COLO668 (cell line): Measurements from ENCODE around the gene APBB2.
"Not testable (repeated sequence)": the region's sequence is repeated elsewhere in the genome, so short reads cannot be mapped to it uniquely, and the experiment has no call there.

Experiments
- DNase-seq: peaks from one replicate; lab custom pipeline; 2025; ENCODE audit not compliant: unreplicated experiment; lab: John Stamatoyannopoulos, UW

The APBB2 gene

DNA sequence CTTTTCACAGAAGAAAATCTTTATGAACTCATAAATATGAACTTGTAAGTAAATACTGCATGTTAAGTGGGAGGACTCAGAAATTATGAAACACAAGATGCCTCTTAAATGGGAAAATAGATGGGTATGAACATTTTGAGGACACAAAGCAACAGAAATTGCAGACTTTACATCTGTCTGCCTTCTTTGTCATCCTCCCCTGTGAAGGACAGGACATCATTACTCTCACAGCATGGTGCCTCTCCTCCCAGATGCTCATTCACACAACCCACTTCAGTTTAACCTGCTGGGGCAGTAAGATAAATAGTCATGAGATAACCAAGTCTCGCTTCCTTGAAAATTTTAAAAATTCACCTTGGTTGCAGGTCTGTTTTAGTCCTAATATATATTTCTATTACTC is 144.5 kb downstream of the APBB2 start:
- DNase-seq = peak; percentile 11

DNA sequence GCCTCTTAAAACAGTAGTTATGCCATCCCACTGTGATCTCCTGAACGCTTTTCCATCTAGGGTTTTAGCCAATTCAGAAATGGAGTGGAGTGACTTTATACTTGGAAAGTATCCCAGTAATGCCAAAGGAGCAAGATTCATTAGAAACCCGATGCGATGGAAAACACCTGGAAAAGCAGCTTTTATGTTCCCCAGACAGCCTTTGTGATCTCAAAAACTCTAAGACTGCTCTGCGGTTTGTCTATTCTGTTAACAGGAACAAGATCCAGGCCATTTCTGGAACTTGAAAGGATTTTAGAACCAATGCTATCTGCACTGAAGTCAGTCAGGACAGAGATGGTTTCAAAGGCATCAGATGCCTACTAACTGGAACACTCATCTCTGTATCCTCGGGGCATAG is 145.1 kb downstream of the APBB2 start:
- no peak for DNase-seq

DNA sequence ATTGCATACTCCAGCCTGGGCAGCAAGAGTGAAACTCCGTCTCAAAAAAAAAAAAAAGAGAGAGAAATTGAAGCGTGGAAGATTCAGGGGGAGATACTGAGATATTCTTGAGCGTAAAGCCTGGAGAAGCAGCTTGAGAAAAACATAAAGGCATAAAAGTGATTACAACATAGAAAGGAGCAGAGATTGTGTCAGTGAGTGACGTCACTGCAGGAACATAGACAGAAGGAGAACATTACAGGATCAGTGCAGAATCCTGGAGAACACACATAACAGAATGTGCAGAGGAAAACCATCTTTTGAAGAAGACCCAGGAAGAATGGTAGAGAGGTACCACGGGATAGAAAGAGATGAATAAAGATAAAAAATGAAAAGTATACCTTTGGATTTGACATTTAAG is 147.0 kb downstream of the APBB2 start:
- no peak for DNase-seq

DNA sequence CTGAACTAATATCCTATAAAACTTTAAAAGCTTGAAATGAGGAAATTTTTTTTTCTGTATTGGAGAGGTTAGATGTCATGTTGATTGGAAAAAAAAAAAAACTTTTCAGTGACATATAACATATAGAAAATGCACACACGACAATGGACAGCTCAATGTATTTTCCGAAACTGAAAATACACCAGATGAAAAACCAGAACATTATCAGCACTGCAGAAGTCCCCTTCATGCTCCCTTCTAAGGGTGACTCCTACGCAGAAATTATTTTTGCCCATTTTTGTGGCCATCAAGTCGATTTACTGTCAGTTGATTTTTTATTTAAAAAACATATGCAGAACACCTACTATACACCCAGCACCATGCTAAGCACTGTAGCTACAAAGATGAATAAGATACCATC is 148.3 kb downstream of the APBB2 start:
- no peak for DNase-seq

DNA sequence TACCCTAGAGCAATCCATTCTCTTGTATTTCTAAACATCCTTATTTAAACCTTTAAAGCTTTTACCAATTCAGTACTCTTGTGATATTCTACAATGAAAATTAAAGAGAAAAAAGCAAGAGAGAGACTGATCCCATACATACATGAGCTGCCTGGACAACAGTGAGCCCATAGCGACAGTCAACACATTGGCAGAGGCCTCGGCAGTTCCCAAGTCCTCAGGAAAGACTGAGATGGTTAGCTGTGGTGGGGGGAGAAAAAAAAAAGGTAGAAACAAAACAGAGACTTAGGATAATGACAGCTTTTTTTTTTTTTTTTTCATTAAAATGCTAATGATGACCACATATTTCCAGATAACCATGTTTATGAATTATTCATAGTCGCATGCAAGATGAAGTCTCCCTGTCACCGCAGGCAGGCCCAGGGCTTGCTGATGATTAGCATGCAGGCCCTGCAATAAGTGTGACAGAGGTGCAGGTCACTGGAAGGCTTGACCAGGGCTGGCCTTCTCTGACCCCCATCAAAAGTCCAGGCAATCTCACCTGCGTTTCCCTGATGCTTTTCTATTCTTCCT is 148.8 kb downstream of the APBB2 start:
- no peak for DNase-seq

DNA sequence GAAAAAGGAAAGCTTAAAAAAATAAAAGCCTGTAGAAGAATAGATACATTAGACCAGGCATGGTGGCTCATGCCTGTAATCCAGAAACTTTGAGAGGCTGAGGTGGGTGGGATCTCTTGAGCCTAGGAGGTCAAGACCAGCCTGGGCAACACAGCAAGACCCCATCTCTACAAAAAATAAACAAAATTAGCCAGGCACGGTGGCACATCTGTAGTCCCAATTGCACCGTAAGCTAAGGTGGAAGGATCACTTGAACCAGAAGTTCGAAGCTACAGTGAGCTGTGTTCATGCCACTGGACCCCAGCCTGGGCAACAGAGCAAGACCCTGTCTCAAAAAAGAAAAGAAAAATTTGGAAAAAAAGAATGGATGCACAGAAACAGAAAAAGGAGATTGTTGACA is 149.4 kb downstream of the APBB2 start:
- DNase-seq = no peak

DNA sequence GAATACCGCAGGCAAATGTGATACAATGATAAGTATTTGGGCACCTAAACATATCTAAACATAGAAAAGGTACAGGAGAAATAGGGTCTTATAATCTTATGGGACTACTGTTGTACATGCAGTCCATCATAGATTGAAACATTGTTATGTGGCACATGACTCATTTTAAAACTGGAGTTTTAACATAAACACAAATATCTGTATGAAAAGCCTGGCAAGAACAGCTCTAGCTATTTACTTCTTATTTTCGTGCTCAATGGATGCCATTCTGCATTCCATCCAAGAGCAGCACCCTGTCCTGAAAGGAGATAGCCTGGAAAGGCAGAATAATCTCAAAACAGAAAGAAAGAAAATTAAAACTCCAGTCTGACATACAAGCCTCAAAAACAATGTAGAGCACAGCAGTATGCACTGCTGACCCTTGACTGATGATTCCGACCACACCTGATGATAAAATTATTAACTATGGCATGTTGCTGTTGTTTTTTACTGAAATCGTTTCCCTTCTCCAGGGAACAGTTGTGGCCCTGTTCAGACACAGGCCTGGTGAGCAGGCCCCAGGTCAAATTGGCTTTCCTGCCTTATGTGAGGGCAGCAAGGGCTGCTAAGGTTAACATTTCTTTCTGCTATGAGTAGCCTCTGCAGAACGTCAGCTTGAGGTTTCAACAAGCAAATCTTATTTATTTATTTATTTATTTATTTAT is 152.7 kb downstream of the APBB2 start:
- DNase-seq = no peak

DNA sequence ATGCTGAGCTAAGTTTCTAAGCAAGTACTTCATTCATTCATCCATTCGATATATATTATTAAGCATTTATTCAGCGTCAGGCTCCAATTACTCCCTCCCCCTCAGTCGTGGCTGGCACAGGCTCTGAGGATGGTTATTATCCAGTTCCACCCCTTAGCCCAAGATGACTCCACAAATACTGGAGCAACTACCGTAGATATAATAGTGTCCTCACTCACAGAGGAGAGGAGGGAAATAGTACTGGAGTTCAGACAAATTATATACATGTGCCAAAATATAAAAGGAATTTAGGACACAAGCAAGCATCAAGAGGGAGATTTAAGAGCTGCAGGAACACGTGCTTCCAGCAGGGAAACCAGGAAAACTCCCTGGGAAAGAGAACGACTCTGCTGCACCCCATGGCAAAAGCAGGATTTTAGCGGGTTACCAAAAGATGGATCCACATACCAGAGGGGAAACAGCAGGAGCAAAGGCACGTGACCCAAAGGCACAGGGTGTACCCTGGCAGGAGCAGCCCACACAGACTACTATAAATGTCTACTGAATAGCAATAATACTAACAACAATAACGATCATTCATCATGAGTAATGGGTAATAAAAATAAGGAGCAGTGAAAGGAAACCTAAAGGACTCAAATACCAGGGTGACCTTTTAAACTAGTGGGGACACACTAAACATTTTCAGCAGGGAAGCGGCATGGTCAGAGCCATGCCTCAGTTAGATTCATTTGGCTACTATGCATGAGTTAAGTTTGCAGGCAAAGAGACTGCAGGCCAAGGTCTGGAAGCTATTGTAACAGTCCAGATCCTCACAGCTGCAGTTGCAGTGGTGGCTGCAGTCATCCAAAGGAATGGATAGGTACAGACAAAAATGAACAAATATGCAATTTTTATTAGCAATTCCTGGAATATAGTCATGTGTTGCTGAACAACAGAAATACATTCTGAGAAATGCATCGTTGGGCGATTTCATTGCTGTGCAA is 153.7 kb downstream of the APBB2 start:
- no peak for DNase-seq

DNA sequence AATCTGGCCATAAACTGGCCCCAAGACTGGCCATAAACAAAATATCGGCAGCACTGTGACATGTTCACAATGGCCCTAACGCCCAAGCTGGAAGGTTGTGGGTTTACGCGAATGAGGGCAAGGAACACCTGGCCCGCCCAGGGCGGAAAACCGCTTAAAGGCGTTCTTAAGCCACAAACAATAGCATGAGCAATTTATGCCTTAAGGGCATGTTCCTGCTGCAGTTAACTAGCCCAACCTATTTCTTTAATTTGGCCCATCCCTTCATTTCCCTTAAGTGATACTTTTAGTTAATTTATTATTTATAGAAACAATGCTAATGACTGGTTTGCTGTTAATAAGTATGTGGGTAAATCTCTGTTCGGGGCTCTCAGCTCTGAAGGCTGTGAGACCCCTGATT is 154.9 kb downstream of the APBB2 start:
- not testable (repeated sequence) for DNase-seq

DNA sequence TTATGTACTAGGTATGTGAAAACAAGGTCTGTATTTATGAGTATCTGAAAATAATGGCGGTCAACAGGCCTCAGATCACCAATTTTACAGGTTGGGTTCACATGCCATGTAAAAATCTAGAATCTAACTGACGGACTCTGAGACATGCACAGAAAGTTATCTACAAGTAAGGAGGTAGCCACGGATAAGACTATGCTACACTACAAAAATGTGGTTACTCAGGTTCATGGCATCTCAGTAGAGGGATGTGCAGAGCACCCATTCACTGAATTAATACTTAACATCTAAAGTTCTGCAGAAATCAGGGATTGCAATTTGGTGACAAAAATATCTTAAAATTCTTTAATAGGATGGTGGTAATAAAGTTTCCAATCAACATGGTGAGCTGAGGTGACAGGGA is 155.9 kb downstream of the APBB2 start:
- DNase-seq = no peak

DNA sequence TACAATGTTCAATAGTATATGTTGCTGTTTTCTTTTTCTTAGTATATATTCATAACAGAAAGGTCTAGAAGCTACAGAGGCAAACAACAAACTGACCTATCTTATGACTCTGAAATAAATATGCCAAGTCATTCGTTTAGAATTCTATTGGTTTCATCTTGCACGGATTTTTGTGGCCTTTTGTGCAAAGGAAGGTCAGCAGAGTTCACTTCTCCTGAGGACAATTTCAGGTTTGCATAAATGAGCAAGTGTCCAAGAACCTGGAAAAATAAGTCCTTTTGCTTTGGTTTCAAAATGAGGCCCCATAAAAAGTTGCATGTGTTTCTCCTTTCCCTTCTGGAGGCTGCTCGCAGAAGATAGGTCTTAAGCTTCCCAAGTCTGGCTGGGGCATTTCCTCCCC is 156.9 kb downstream of the APBB2 start:
- no peak for DNase-seq

DNA sequence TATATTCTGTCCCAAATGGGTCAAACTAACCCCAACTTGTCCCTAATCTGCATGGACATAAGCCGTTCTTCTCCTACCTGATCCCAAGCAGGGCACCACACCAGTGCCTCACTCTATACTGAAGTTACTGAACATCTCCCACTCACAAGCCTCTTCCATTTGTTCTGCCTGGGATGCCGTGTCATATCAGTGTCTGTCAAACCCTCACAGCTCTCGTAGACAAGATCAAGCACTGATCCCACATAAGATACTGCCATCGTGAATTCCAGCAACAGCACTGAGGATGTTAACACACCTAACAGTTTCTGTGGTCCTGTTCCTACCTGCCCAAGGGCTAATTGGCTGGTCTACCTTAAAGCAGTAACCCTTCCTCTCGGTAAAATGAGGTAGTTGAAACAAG is 162.1 kb downstream of the APBB2 start:
- no peak for DNase-seq

DNA sequence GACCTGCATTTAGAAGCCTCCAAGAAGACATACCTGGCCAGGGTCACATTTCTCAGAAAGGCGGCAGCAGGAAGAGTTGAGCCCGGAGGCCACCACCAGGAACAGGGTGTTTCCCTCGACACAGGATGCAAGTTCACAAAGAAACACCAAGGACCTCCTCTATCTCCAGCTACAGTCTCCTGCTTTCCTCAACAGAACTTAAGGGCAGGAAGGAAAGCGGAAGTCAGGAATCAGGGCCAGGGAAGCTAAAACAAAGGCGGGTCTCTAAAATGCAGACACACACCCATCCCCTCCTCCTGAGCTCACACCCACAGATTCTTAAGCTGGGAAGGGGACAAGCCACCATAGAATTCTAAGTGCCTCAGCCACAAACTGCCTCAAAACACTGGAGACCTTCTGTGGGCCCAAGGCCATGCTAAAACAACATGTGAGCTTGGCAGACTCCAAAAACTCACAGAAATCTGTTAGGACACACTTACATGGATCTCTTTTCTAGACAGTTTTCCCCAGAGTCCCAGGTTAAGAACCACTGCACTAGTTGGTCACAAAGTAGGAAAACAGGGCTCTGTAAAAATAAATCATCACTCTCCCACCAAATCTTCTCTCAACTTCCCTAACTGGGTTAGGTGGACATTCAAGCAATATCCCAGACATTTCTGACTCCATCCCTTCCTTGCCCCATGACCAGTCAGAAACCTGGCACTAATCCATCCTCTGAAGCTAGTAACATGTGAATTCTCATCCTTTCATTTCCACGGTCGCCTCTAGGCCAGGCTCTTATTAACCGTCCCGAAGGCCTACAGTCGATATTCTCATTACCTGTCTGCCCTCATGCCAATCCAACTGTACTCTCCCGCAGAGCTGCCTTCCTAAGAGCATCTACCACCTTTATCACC is 163.2 kb downstream of the APBB2 start:
- DNase-seq = no peak

DNA sequence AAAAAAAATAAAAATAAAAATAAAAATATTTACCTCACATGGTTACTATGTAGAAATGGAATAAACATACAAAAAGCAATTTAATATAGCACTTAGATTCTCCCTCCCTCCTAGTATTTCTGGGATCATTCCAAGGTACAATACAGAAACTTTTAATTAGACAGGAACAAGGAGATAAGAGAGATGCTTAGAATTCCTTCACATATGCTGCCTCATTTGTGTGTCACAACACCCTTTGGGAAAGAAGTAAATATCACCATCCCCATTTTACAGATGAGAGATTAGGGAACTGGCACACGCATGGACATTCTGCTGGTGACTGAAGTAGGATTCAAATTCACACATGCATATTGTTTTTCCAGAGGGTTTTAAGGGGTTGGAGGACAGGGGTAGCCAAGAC is 164.2 kb downstream of the APBB2 start:
- no peak for DNase-seq

DNA sequence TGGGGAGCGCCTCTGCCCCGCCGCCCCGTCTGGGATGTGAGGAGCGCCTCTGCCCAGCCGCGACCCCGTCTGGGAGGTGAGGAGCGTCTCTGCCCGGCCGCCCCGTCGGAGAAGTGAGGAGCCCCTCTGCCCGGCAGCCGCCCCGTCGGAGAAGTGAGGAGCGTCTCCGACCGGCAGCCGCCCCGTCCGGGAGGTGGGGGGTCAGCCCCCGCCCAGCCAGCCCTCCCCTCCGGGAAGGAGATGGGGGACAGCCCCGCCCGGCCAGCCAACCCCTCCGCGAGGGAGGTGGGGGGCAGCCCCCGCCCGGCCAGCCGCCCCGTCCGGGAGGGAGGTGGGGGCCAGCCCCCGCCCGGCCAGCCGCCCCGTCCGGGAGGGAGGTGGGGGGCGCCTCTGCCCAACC is 165.2 kb downstream of the APBB2 start:
- not testable (repeated sequence) for DNase-seq

DNA sequence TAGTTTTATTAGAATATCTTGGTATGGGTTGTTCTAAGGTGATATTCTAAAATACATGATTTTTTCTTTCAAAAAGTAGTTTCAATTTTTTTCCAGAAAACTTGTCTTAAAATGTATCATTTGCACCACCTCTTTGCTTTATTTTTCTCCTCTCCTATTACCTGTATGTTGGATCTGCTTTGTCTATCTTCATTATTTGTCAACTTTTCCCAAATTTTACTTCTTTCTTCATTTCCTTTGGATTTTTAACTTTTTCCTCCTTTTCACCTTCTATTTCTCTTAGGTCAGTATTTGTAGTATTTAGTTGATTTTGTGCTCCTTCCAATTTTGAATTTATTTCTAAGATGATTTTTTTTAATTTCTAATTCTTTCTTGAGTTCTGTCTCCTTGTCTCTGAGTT is 169.6 kb downstream of the APBB2 start:
- DNase-seq = no peak

DNA sequence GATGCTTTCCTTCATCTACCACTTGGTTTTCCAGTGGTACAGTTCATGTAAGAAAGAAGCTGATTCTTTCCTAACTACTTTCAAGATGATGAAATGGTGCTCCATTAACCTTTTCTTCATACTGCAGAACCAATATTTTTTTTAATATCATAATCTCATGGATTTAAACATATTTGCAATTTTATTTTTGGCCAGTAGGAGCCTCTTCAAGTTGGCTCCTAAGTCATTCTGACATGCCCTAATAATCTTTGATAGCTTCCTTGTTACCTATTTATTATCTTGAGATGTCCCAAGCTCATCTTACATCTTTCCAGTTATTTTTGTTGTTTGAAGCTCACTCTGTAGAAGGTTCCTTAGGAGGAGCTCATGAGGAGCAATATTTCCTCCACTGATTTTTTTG is 170.2 kb downstream of the APBB2 start:
- DNase-seq = no peak

DNA sequence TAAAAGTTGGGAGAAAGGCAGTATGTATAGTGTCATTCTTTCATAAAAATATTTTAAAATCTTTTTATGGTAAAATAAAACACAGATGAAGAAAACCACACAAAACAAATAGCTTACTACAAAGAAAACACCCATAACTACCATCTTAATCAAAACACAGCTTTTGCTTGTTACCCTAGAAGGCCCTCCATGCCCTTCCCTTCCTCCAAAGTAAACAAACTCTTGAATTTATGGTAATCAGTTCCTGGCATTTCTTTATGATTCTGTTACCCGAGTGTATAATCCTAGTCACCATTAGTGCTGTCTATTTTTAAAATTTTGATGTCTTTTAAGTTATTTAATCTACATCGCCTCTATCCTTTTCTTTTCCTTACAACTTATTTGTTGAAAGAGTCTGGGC is 170.9 kb downstream of the APBB2 start:
- no peak for DNase-seq

DNA sequence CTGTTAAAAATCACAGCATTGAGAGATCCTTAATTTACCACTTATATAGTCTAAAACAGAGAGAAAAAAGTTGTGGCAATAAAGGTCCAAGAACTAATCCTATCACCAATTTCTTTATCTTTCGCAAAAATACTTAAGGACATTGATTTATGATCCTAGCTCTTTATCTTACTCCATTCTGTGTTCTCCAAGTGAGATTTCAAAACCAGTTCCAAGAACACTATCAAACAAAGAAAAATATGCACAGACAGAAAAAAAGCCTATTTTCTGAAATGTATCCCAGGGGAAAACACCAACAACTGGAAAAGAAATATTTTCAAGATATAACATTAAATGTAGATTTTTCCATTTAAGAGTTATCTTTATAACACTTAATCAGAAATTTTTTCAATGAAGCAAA is 172.8 kb downstream of the APBB2 start:
- no peak for DNase-seq

DNA sequence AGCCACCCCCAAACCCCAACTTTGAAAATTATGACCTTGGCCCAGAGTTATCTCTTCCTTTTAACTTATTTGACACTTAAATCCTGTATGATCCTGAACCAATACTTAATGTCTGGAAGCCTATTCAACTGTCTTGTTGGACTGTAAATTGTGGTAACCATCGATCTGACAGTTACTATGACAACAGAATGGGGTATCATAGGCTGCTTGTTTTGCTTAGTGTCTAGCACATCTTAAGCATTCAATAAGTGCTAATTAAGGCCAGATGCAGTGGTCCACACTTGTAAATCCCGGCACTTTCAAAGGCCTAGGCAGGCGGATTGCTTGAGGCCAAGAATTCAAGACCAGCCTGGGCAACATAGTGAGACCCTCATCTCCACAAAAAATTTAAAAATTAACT is 175.0 kb downstream of the APBB2 start:
- no peak for DNase-seq

DNA sequence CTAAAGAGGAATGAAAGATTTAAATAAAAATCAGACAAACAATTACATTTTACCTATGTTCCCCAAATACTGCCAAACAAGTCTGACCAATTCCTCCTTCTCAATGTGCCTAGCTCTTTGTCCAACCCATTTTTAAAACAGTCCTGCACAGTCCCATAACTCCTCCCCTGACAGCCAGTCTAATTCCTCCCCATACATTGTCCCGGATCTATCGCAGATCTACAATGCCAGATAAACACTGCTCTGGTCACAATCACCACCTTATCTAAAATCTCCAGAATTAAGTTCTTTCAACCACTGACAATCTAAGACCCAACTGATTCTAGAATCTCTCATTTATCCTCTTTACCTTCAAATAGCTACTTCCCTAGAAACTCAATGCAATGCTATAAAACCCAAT is 176.0 kb downstream of the APBB2 start:
- no peak for DNase-seq
